NCI-H2107 treated with DMSO at 0.1 percent for 48 hours (cell line): Measurements from ENCODE around the gene IL1R2.

Experiments
- DNase-seq: peaks from one replicate; lab custom pipeline; 2025; ENCODE audit not compliant: unreplicated experiment; lab: John Stamatoyannopoulos, UW

IL1R2 gene

GRCh38 chr2:101991721-101992145 is at the start of gene IL1R2:
Gene IL1R2 (plus strand): TSS chr2:101991960. CDS start chr2:102008576, 16,616 bp downstream.
- no peak for DNase-seq

- no peak for DNase-seq
Measured at GRCh38 chr2:101942851-101943250, 48.9 kb upstream of the IL1R2 start.

- DNase-seq, result no peak
Measured at GRCh38 chr2:101946372-101947039, 45.3 kb upstream of the IL1R2 start.

GRCh38 chr2:101947374-101947773 is 44.4 kb upstream of the IL1R2 start:
- DNase-seq, result no peak

GRCh38 chr2:101948625-101949155 is 43.1 kb upstream of the IL1R2 start:
- DNase-seq, result no peak

GRCh38 chr2:101949304-101949703 is 42.5 kb upstream of the IL1R2 start:
- no peak for DNase-seq

- DNase-seq, result no peak
Measured at GRCh38 chr2:101951296-101951695, 40.5 kb upstream of the IL1R2 start.

GRCh38 chr2:101952551-101952950 is 39.2 kb upstream of the IL1R2 start:
- DNase-seq, result no peak

GRCh38 chr2:101956465-101957438 is 35.0 kb upstream of the IL1R2 start:
- no peak for DNase-seq

- no peak for DNase-seq
Measured at GRCh38 chr2:101958061-101958460, 33.7 kb upstream of the IL1R2 start.

- DNase-seq, result no peak
Measured at GRCh38 chr2:101960819-101961337, 30.9 kb upstream of the IL1R2 start.

- no peak for DNase-seq
Measured at GRCh38 chr2:101961338-101962191, 30.2 kb upstream of the IL1R2 start.

- no peak for DNase-seq
Measured at GRCh38 chr2:101962309-101962708, 29.5 kb upstream of the IL1R2 start.

- DNase-seq, result no peak
Measured at GRCh38 chr2:101963198-101963597, 28.6 kb upstream of the IL1R2 start.

GRCh38 chr2:101967826-101968513 is 23.8 kb upstream of the IL1R2 start:
- DNase-seq, result no peak

- no peak for DNase-seq
Measured at GRCh38 chr2:101969723-101970122, 22.0 kb upstream of the IL1R2 start.

- DNase-seq, result no peak
Measured at GRCh38 chr2:101970901-101971300, 20.9 kb upstream of the IL1R2 start.

GRCh38 chr2:101971836-101972235 is 19.9 kb upstream of the IL1R2 start:
- no peak for DNase-seq

GRCh38 chr2:101972621-101973434 is 18.9 kb upstream of the IL1R2 start:
- no peak for DNase-seq
